ENCODE measurements around the gene ZNF580. TPM values are rescaled to one million over a fixed set of nuclear protein-coding genes. Genes with fewer than 3 reads are reported as not detected.

ZNF580 gene
- total RNA-seq, 1 donor from 2014 or later: 163 TPM

- no peak for DNase-seq (ENCODE audit: low spot score in 2 of 2)
- intact Hi-C loops (cut with DNase I): no loop called here
- Histone ChIP-seq H3K36me3 (no peaks in the 10 kb centered on the region), H3K9me3 (no peaks in the 10 kb centered on the region), H3K27ac (no peak overlapping the region), H3K4me1 (peaks cover 22 to 39% of the 10 kb centered on the region in 2 donors), H3K27me3 (no peaks in the 10 kb centered on the region), H3K4me3 (no peak overlapping the region)
- TF ChIP-seq CTCF (IDR thresholded peaks at IDR 0.05): no peak
These were observed 3.3 kb upstream of the ZNF580 start for GRCh38 chr19:55637534-55637933.

- DNase-seq (ENCODE audit: low spot score in 2 of 2): no peak
- intact Hi-C loops (cut with DNase I): no loop called here
- no peaks in the 10 kb centered on the region for H3K9me3 ChIP-seq
- H3K27ac ChIP-seq: peak overlapping the region in 1 of 2 donors; percentile 98
- TF ChIP-seq CTCF (IDR thresholded peaks at IDR 0.05): peak in 2 of 3 experiments; percentile 29 to 30
- H3K27me3 ChIP-seq: no peaks in the 10 kb centered on the region
- H3K4me1 ChIP-seq: peaks cover 28 to 39% of the 10 kb centered on the region in 2 donors
- H3K4me3 ChIP-seq: no peak overlapping the region
- no peaks in the 10 kb centered on the region for H3K36me3 ChIP-seq
These were observed 1.9 kb upstream of the ZNF580 start for GRCh38 chr19:55638864-55639359.

GRCh38 chr19:55640043-55640576, 692 bp upstream of the ZNF580 start:
- peaks cover 0 to 6% of the 10 kb centered on the region in 2 donors for H3K36me3 ChIP-seq
- peak overlapping the region; percentile 89 to 98 for H3K27ac ChIP-seq
- no peaks in the 10 kb centered on the region for H3K9me3 ChIP-seq
- no peaks in the 10 kb centered on the region for H3K27me3 ChIP-seq
- peaks cover 31 to 45% of the 10 kb centered on the region in 2 donors for H3K4me1 ChIP-seq
- H3K4me3 ChIP-seq: peak overlapping the region; percentile 66 to 82
- peak in 1 of 2 donors; percentile 85 for DNase-seq (ENCODE audit: low spot score in 2 of 2)
- TF ChIP-seq CTCF (IDR thresholded peaks at IDR 0.05): peak; percentile 41 to 59 (median 48)
- intact Hi-C loops (cut with DNase I): no loop called here

- H3K36me3 ChIP-seq: peaks cover 3 to 10% of the 10 kb centered on the region in 2 donors
- no peaks in the 10 kb centered on the region for H3K9me3 ChIP-seq
- intact Hi-C loops (cut with DNase I): no loop called here
- H3K27ac ChIP-seq: peak overlapping the region; percentile 89 to 98
- TF ChIP-seq CTCF (IDR thresholded peaks at IDR 0.05): no peak
- no peaks in the 10 kb centered on the region for H3K27me3 ChIP-seq
- H3K4me3 ChIP-seq: peak overlapping the region; percentile 66 to 82
- DNase-seq (ENCODE audit: low spot score in 2 of 2): no peak
- H3K4me1 ChIP-seq: peaks cover 22 to 34% of the 10 kb centered on the region in 2 donors
These were observed 787 bp downstream of the ZNF580 start for GRCh38 chr19:55641426-55642152.

GRCh38 chr19:55642153-55643002, 1.6 kb downstream of the ZNF580 start:
- H3K36me3 ChIP-seq: peaks cover 3 to 10% of the 10 kb centered on the region in 2 donors
- no peak for DNase-seq (ENCODE audit: low spot score in 2 of 2)
- intact Hi-C loops (cut with DNase I): no loop called here
- no peaks in the 10 kb centered on the region for H3K27me3 ChIP-seq
- peak overlapping the region; percentile 89 to 98 for H3K27ac ChIP-seq
- TF ChIP-seq CTCF (IDR thresholded peaks at IDR 0.05): no peak
- H3K4me1 ChIP-seq: peaks cover 20 to 29% of the 10 kb centered on the region in 2 donors
- H3K4me3 ChIP-seq: peak overlapping the region; percentile 66 to 82
- H3K9me3 ChIP-seq: no peaks in the 10 kb centered on the region

All from ascending aorta (tissue), 2 donors.